ENCODE results near the gene CYP2D6. TPM values are rescaled to one million over a fixed set of nuclear protein-coding genes. Genes with fewer than 3 reads are reported as not detected.

Gene CYP2D6
- total and polyA plus RNA-seq, 12 donors = 0.20 to 16.2 (median 0.54) TPM; not detected in 3

DNA sequence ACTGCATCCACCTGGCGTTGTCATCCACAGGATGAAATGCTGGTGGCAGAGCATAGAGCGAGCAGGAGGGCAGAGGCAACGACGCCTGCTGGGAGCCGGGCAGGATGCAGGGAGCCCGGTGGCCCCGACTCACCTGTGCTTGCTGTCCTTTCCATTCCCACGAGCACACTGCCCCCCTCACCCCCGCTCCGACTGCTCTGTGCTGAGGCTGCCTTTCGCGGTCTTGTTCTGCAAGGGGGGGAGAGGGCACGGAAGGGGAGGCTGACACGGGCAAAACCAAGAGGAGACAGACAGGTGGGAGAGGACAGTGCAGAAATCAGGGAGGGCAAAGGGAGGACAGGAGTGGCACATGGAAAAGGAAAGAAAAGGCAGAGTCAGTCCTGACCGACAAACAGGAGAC lies 37.9 kb upstream of the CYP2D6 start:
- no peak for TF ChIP-seq POLR2A (IDR thresholded peaks at IDR 0.05)
- TF ChIP-seq, protein P1, sequence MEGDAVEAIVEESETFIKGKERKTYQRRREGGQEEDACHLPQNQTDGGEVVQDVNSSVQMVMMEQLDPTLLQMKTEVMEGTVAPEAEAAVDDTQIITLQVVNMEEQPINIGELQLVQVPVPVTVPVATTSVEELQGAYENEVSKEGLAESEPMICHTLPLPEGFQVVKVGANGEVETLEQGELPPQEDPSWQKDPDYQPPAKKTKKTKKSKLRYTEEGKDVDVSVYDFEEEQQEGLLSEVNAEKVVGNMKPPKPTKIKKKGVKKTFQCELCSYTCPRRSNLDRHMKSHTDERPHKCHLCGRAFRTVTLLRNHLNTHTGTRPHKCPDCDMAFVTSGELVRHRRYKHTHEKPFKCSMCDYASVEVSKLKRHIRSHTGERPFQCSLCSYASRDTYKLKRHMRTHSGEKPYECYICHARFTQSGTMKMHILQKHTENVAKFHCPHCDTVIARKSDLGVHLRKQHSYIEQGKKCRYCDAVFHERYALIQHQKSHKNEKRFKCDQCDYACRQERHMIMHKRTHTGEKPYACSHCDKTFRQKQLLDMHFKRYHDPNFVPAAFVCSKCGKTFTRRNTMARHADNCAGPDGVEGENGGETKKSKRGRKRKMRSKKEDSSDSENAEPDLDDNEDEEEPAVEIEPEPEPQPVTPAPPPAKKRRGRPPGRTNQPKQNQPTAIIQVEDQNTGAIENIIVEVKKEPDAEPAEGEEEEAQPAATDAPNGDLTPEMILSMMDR (IDR thresholded peaks at IDR 0.05) = no peak
- Histone ChIP-seq H3K9me3 (replicated peaks in 1 of 3) (no peaks in the 10 kb centered on the region), H3K4me3 (no peak overlapping the region), H3K27ac (no peak overlapping the region), H3K36me3 (replicated peaks in 1 of 2) (peaks cover 0 to 20% of the 10 kb centered on the region in 2 donors), H3K4me1 (replicated peaks in 1 of 2) (peaks cover 8 to 16% of the 10 kb centered on the region in 2 donors), H3K27me3 (no peaks in the 10 kb centered on the region)
- 83 to 92% (median 89%) methylated on average over 15 of the region's 15 CpGs for WGBS, 4 donors
- intact Hi-C loops (cut with DNase I) = loop anchor here (2.0 to 5.0 kb wide), 3 partner anchors 100 to 269 kb away; no protein-coding TSS in a partner anchor
- no peak for DNase-seq

DNA sequence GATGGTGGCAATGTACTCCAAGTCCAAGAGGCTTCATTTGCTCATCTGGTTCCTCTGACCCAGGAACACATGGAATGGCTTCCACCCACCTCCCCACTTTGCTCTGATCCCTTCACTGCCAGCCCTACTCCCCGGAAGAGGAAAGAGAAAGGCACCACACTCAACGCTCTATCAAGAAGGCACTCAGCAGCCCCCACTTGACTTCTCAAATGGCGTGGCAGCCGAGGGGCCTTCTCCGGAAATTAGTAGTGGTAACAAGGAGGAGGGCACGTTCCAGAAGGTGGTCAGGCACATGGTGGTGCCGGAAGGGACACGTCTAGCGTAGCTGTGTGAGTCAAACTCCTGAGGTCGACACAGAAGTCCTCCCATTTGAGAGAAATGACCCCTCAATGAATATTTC lies 36.5 kb upstream of the CYP2D6 start:
- H3K27me3 ChIP-seq = no peaks in the 10 kb centered on the region
- H3K27ac ChIP-seq = no peak overlapping the region
- H3K9me3 ChIP-seq (replicated peaks in 1 of 3) = no peaks in the 10 kb centered on the region
- intact Hi-C loops (cut with DNase I) = loop anchor here in 1 of 2 donors (5.0 kb wide), 1 partner anchor 270 kb away; no protein-coding TSS in a partner anchor
- no peak overlapping the region for H3K4me3 ChIP-seq
- no peak for DNase-seq
- TF ChIP-seq POLR2A (IDR thresholded peaks at IDR 0.05) = no peak
- TF ChIP-seq, protein P1 (IDR thresholded peaks at IDR 0.05) = no peak
- peaks cover 0 to 20% of the 10 kb centered on the region in 2 donors for H3K36me3 ChIP-seq (replicated peaks in 1 of 2)
- peaks cover 0 to 4% of the 10 kb centered on the region in 2 donors for H3K4me1 ChIP-seq (replicated peaks in 1 of 2)
- 82 to 96% (median 89%) methylated on average over 6 to 10 of the region's 10 CpGs for WGBS, 4 donors

DNA sequence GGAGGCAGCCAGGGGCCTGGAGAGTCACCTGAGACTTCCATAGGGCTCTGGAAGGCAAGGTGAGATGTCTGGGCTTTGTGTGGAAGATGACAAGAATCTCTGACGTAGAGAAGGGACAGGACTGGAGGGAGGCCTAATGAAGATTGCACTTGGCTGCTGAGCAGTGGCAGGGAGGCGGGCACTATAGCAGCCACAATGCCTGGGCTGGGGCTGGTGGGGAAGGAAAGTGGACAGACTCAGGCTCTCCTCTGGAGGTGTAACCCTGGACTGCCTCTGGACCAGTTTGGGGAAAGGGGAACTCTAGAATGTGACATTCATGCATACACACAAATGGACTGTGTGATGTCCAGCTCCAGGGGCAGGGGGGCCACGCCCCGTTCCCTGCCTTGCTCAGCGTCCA lies 34.3 kb upstream of the CYP2D6 start:
- Histone ChIP-seq H3K27ac (no peak overlapping the region), H3K4me3 (no peak overlapping the region), H3K36me3 (replicated peaks in 1 of 2) (peaks cover 0 to 20% of the 10 kb centered on the region in 2 donors), H3K4me1 (replicated peaks in 1 of 2) (no peaks in the 10 kb centered on the region), H3K9me3 (replicated peaks in 1 of 3) (no peaks in the 10 kb centered on the region), H3K27me3 (no peaks in the 10 kb centered on the region)
- intact Hi-C loops (cut with DNase I) = loop anchor here in 1 of 2 donors (5.0 kb wide), 1 partner anchor 272 kb away; no protein-coding TSS in a partner anchor
- WGBS, 4 donors = 83 to 94% (median 92%) methylated on average over 2 to 5 of the region's 5 CpGs
- DNase-seq = no peak
- TF ChIP-seq, protein P1 (IDR thresholded peaks at IDR 0.05) = no peak
- no peak for TF ChIP-seq POLR2A (IDR thresholded peaks at IDR 0.05)

- no peak for TF ChIP-seq POLR2A (IDR thresholded peaks at IDR 0.05)
- TF ChIP-seq, protein P1 (IDR thresholded peaks at IDR 0.05) = no peak
- Histone ChIP-seq H3K27ac (no peak overlapping the region), H3K9me3 (replicated peaks in 1 of 3) (no peaks in the 10 kb centered on the region), H3K27me3 (no peaks in the 10 kb centered on the region), H3K4me1 (replicated peaks in 1 of 2) (no peaks in the 10 kb centered on the region), H3K4me3 (no peak overlapping the region), H3K36me3 (replicated peaks in 1 of 2) (peaks cover 0 to 14% of the 10 kb centered on the region in 2 donors)
- no peak for DNase-seq
- 90 to 99% (median 95%) methylated on average over 4 to 11 of the region's 11 CpGs for WGBS, 4 donors
- intact Hi-C loops (cut with DNase I) = no loop called here
Observed at GRCh38 chr22:42163515-42163914, 32.9 kb upstream of the CYP2D6 start.
